ENCODE results near the gene LRP2BP.
"Not testable (repeated sequence)": the region's sequence is repeated elsewhere in the genome, so short reads cannot be mapped to it uniquely, and the experiment has no call there.

Gene LRP2BP

GRCh38 chr4:185335579-185335978 lies 60.1 kb downstream of the LRP2BP start:
- H3F3A ChIP-seq (ENCODE audit: insufficient read depth, low read length), result peaks cover 41% of the 10 kb centered on the region
- H3K79me2 ChIP-seq (ENCODE audit: low read length), result peaks cover 45% of the 10 kb centered on the region
- H3K4me2 ChIP-seq (ENCODE audit: low read depth, low read length), result no peak overlapping the region
- H3K9me2 ChIP-seq (replicated peaks; ENCODE audit: insufficient read depth, low read length), result no peaks in the 10 kb centered on the region
- no peak overlapping the region for H3K4me3 ChIP-seq (ENCODE audit: low read length)
- no peak overlapping the region for H3K27ac ChIP-seq (ENCODE audit: low read length)
- H2AFZ ChIP-seq (ENCODE audit: low read length), result no peak overlapping the region
- H3K4me1 ChIP-seq (ENCODE audit: low read length), result peaks cover 74% of the 10 kb centered on the region
- no peaks in the 10 kb centered on the region for H3K27me3 ChIP-seq (replicated peaks; ENCODE audit: insufficient read depth, low read length)
- TF ChIP-seq EZH2phosphoT487 (IDR thresholded peaks at IDR 0.05; ENCODE audit: low read length) (no peak), EZH2 (optimal IDR thresholded peaks at IDR 0.05; ENCODE audit: low read depth, low read length) (no peak)
- TF ChIP-seq, protein P1, sequence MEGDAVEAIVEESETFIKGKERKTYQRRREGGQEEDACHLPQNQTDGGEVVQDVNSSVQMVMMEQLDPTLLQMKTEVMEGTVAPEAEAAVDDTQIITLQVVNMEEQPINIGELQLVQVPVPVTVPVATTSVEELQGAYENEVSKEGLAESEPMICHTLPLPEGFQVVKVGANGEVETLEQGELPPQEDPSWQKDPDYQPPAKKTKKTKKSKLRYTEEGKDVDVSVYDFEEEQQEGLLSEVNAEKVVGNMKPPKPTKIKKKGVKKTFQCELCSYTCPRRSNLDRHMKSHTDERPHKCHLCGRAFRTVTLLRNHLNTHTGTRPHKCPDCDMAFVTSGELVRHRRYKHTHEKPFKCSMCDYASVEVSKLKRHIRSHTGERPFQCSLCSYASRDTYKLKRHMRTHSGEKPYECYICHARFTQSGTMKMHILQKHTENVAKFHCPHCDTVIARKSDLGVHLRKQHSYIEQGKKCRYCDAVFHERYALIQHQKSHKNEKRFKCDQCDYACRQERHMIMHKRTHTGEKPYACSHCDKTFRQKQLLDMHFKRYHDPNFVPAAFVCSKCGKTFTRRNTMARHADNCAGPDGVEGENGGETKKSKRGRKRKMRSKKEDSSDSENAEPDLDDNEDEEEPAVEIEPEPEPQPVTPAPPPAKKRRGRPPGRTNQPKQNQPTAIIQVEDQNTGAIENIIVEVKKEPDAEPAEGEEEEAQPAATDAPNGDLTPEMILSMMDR (IDR thresholded peaks at IDR 0.05; ENCODE audit: low read length), result no peak
- DNase-seq, result no peak
- no peak overlapping the region for H3K9ac ChIP-seq (ENCODE audit: low read length)
- H4K20me1 ChIP-seq (ENCODE audit: insufficient read depth, low read length), result no peaks in the 10 kb centered on the region
- H3K9me3 ChIP-seq (replicated peaks; ENCODE audit: insufficient read depth, low read length), result no peaks in the 10 kb centered on the region
- peaks cover 10% of the 10 kb centered on the region; the same call in 1 of the 2 replicates for H3K36me3 ChIP-seq (replicated peaks; ENCODE audit: insufficient read depth, low read length)

DNA sequence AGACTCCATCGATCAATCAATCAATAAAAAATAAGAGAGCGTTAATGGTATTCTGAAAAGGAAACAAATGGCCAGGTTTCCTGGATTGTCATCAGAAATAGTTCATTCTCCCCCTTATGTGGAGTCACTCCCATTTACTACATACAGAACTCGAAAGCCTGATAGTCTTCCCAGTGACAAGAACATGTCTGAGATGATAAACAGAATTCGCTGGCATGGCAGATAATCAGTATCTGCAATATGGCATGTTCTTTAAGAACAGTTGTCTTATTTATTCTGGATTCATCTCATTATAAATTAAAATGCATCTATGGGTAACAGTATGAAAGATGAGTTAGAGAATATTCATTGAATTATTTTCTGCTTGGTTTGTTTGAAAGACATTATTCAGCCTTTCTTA lies 61.4 kb downstream of the LRP2BP start:
- H3K27me3 ChIP-seq (replicated peaks; ENCODE audit: insufficient read depth, low read length), result no peaks in the 10 kb centered on the region
- no peak for TF ChIP-seq EZH2 (optimal IDR thresholded peaks at IDR 0.05; ENCODE audit: low read depth, low read length)
- no peak for TF ChIP-seq EZH2phosphoT487 (IDR thresholded peaks at IDR 0.05; ENCODE audit: low read length)
- TF ChIP-seq, protein P1 (IDR thresholded peaks at IDR 0.05; ENCODE audit: low read length), result no peak
- DNase-seq, result no peak
- peaks cover 28% of the 10 kb centered on the region for H3F3A ChIP-seq (ENCODE audit: insufficient read depth, low read length)
- H3K79me2 ChIP-seq (ENCODE audit: low read length), result peaks cover 50% of the 10 kb centered on the region
- H3K27ac ChIP-seq (ENCODE audit: low read length), result peak overlapping the region; percentile 83; the same call in 1 of the 2 replicates
- no peak overlapping the region for H2AFZ ChIP-seq (ENCODE audit: low read length)
- no peaks in the 10 kb centered on the region for H3K9me3 ChIP-seq (replicated peaks; ENCODE audit: insufficient read depth, low read length)
- no peak overlapping the region for H3K4me3 ChIP-seq (ENCODE audit: low read length)
- no peaks in the 10 kb centered on the region for H3K9me2 ChIP-seq (replicated peaks; ENCODE audit: insufficient read depth, low read length)
- no peaks in the 10 kb centered on the region for H4K20me1 ChIP-seq (ENCODE audit: insufficient read depth, low read length)
- H3K4me2 ChIP-seq (ENCODE audit: low read depth, low read length), result no peak overlapping the region
- H3K36me3 ChIP-seq (replicated peaks; ENCODE audit: insufficient read depth, low read length), result peaks cover 5% of the 10 kb centered on the region; the same call in 1 of the 2 replicates
- peaks cover 64% of the 10 kb centered on the region for H3K4me1 ChIP-seq (ENCODE audit: low read length)
- H3K9ac ChIP-seq (ENCODE audit: low read length), result no peak overlapping the region

DNA sequence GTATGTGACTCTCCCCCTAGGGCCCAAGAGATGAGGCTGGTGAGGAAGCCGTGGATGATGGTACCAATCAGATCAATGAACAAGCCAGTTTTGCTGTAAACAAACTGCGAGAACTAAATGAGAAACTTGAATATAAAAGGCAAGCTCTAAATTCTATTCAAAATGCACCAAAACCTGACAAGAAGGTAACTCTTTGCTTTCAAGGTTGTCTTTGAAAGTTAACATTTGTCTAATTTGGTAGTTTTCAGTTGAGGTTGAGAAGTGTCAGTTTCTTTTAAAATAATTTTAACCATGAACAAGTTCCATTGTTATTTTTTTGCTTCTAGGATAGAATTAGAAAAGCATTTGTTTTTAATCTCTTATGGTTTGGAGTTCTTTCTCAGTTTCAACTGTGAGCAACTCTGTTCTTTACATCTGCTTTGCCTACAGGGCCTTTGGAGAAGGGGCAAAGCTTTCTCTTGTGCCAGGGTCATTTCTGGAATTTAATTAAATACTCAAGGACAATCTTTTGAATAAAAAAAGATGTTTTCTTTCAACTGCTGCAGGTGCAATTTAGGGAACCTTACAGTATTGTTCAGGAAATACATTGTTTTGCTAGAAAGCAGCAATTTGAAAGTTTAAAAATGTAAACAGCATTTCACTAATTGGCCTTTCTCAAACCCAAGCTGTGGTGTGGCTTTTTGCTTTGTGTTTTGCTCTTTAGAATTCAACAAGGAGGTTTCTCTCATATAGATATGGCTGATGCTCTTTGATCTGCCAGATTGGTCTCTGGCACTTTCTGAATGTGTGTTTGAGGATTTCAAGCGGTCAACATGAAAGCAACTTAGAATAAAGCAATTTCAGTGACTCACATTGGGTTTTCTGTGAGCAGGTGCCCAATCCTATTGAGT lies 62.9 kb downstream of the LRP2BP start:
- peak overlapping the region; percentile 27 for H3K4me3 ChIP-seq (ENCODE audit: low read length)
- H3K27me3 ChIP-seq (replicated peaks; ENCODE audit: insufficient read depth, low read length), result no peaks in the 10 kb centered on the region
- peak; percentile 89 for DNase-seq
- no peaks in the 10 kb centered on the region; the same call in 1 of the 2 replicates for H3K36me3 ChIP-seq (replicated peaks; ENCODE audit: insufficient read depth, low read length)
- TF ChIP-seq EZH2phosphoT487 (IDR thresholded peaks at IDR 0.05; ENCODE audit: low read length) (no peak), EZH2 (optimal IDR thresholded peaks at IDR 0.05; ENCODE audit: low read depth, low read length) (no peak)
- TF ChIP-seq, protein P1 (IDR thresholded peaks at IDR 0.05; ENCODE audit: low read length), result no peak
- no peak overlapping the region for H2AFZ ChIP-seq (ENCODE audit: low read length)
- peak overlapping the region; percentile 83 for H3K27ac ChIP-seq (ENCODE audit: low read length)
- no peaks in the 10 kb centered on the region for H4K20me1 ChIP-seq (ENCODE audit: insufficient read depth, low read length)
- H3K4me2 ChIP-seq (ENCODE audit: low read depth, low read length), result peak overlapping the region; percentile 76
- H3K9me2 ChIP-seq (replicated peaks; ENCODE audit: insufficient read depth, low read length), result no peaks in the 10 kb centered on the region
- no peaks in the 10 kb centered on the region for H3K9me3 ChIP-seq (replicated peaks; ENCODE audit: insufficient read depth, low read length)
- peaks cover 27% of the 10 kb centered on the region for H3F3A ChIP-seq (ENCODE audit: insufficient read depth, low read length)
- H3K4me1 ChIP-seq (ENCODE audit: low read length), result peaks cover 59% of the 10 kb centered on the region
- H3K79me2 ChIP-seq (ENCODE audit: low read length), result peaks cover 44% of the 10 kb centered on the region
- peak overlapping the region; percentile 38; the same call in 1 of the 2 replicates for H3K9ac ChIP-seq (ENCODE audit: low read length)

- H3K79me2 ChIP-seq (ENCODE audit: low read length), result peaks cover 30% of the 10 kb centered on the region
- peaks cover 42% of the 10 kb centered on the region for H3K4me1 ChIP-seq (ENCODE audit: low read length)
- H3K4me3 ChIP-seq (ENCODE audit: low read length); DNase-seq; H4K20me1 ChIP-seq (ENCODE audit: insufficient read depth, low read length); H3K4me2 ChIP-seq (ENCODE audit: low read depth, low read length); H2AFZ ChIP-seq (ENCODE audit: low read length); H3K9me2 ChIP-seq (replicated peaks; ENCODE audit: insufficient read depth, low read length); H3K9me3 ChIP-seq (replicated peaks; ENCODE audit: insufficient read depth, low read length); H3K9ac ChIP-seq (ENCODE audit: low read length); H3K27me3 ChIP-seq (replicated peaks; ENCODE audit: insufficient read depth, low read length); H3K27ac ChIP-seq (ENCODE audit: low read length); H3K36me3 ChIP-seq (replicated peaks; ENCODE audit: insufficient read depth, low read length): not testable (repeated sequence)
- H3F3A ChIP-seq (ENCODE audit: insufficient read depth, low read length), result peaks cover 27% of the 10 kb centered on the region
Observed at GRCh38 chr4:185329879-185330510, 65.7 kb downstream of the LRP2BP start.

Data from MM.1S (cell line).